ENCODE data around the gene TBC1D13.

Gene TBC1D13

DNA sequence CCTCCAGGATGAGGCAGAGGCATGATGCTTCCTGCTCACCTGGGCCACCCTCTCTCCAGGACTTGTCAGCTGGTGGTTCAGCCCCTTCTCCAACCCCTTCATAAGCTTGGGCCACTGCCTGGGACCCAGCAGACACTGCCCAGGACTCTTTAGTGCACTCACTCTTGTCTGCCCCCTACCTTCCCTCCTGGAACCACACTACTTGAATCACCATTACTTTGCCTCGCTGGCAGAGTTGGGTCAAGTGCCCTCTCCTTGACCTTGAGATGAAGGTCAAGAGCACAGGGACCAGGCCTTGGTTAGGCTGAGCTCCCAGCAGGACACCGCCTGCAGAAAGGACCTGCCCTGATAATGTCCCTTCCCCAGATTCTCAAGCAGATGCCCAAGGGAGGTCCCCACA, 22.8 kb downstream of the TBC1D13 start:
- no peak overlapping the region for H3K4me3 ChIP-seq (ENCODE audit: low read length)
- H3K9ac ChIP-seq (ENCODE audit: low read depth, low read length), result no peak overlapping the region
- no peaks in the 10 kb centered on the region for H3K27me3 ChIP-seq (ENCODE audit: control insufficient read depth, insufficient read depth, low read length)
- H3K36me3 ChIP-seq (ENCODE audit: insufficient read depth, low read length), result peaks cover 39% of the 10 kb centered on the region
- no peaks in the 10 kb centered on the region for H3K4me1 ChIP-seq (ENCODE audit: control insufficient read depth, insufficient read depth, low read length)
- no peaks in the 10 kb centered on the region for H3K9me3 ChIP-seq (replicated peaks; ENCODE audit: low read length)
- H3K4me2 ChIP-seq (ENCODE audit: low read length), result no peak overlapping the region

- Histone ChIP-seq H3K36me3 (ENCODE audit: insufficient read depth, low read length) (peaks cover 29% of the 10 kb centered on the region), H3K4me3 (ENCODE audit: low read length) (no peak overlapping the region), H3K4me1 (ENCODE audit: control insufficient read depth, insufficient read depth, low read length) (no peaks in the 10 kb centered on the region), H3K9ac (ENCODE audit: low read depth, low read length) (no peak overlapping the region), H3K9me3 (replicated peaks; ENCODE audit: low read length) (no peaks in the 10 kb centered on the region), H3K4me2 (ENCODE audit: low read length) (no peak overlapping the region), H3K27me3 (ENCODE audit: control insufficient read depth, insufficient read depth, low read length) (no peaks in the 10 kb centered on the region)
Observed at GRCh38 chr9:128810873-128811272, 23.8 kb downstream of the TBC1D13 start.

DNA sequence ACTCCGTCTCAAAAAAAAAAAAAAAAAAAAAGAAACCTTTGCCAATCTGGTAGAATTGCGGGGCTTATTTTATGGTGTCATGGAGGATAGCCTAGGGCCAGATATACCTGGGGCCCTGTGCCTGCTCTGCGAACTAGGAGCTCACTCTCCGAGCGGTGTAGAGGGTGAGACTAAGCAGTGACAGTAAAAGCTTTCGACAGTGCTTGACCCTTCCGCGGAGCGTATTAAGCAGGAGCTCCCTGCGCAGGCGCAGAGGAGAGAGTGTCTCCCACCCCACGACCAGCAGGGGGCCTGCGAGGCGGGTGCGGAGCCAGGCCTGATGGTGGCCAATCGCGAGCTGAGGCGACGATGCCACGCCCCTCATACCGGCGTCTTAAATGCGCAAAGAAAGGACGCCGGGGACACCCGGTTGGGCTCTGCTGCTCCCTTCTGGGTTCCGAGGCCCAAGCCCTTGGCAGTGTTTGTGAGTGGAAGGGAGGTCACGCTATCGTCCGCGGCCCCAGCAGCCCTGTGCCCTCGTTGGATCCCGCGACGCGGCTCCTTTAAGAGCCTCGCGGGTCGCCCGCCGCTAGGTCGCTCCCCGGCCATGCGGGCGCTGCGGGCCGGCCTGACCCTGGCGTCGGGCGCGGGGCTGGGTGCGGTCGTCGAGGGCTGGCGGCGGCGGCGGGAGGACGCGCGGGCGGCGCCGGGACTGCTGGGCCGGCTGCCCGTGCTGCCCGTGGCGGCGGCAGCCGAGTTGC, 31.2 kb downstream of the TBC1D13 start, which contains the start of gene ENDOG:
Gene ENDOG, plus strand, starts transcription at position 402 of the 740 bp plus-strand sequence. Its CDS starts 185 bp downstream, at position 587.
- Histone ChIP-seq H3K9ac (ENCODE audit: low read depth, low read length) (peak within 1 kb of the TSS; percentile 83), H3K4me3 (ENCODE audit: low read length) (peak within 1 kb of the TSS; percentile 84), H3K4me1 (ENCODE audit: control insufficient read depth, insufficient read depth, low read length) (peaks cover 10% of the 10 kb centered on the region), H3K27me3 (ENCODE audit: control insufficient read depth, insufficient read depth, low read length) (no peaks in the 10 kb centered on the region), H3K9me3 (replicated peaks; ENCODE audit: low read length) (no peaks in the 10 kb centered on the region), H3K4me2 (ENCODE audit: low read length) (peak within 1 kb of the TSS; percentile 97), H3K36me3 (ENCODE audit: insufficient read depth, low read length) (peaks cover 20% of the 10 kb centered on the region)

- peak overlapping the region; percentile 83 for H3K9ac ChIP-seq (ENCODE audit: low read depth, low read length)
Observed at GRCh38 chr9:128818839-128819715, 32.0 kb downstream of the TBC1D13 start.

DNA sequence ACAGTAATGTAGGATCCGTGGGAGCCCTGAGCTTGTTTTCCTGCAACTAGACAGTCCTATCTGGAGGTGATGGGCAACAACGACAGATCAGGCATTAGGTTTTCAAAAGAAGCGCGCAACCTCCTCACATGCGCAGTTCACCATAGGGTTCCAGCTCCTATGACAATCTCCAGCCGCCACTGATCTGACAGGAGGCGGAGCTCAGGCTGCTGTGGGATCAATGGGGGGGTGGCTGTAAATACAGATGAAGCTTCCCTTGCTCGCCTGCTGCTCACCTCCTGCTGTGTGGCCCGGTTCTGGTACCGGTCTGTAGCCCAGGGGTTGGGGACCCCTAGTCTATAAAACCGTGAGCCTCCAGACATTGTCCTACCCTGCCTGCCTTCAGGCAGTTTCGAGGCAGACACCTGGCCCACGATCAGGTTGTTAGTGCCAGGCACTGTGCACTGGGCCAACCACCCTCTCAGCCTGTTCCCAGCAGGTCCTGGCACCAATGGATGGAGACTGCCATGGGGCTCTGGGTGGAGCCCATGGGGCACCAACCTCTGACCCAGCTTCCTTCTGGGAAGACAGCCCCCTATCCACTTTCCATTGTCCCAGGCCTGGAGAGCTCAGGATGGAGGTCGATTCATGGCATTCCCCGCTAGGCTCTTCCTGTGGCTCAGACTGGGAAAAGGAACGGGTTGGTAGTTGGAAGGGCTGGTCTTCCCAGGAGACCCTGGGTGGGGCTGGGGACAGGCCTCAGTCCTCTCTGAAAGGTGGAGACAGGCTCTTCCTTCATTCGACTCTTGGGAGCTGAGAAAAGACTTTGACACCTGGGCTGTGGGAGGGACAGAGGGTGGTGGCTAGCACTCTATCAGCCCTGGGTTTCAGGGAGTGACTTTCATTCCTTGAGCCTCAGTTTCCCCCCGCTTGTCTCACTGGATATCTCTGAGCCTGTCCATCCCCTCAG, 32.9 kb downstream of the TBC1D13 start:
- Histone ChIP-seq H3K9ac (ENCODE audit: low read depth, low read length) (no peak overlapping the region), H3K4me3 (ENCODE audit: low read length) (peak overlapping the region; percentile 7), H3K4me2 (ENCODE audit: low read length) (peak overlapping the region; percentile 97), H3K36me3 (ENCODE audit: insufficient read depth, low read length) (peaks cover 28% of the 10 kb centered on the region), H3K27me3 (ENCODE audit: control insufficient read depth, insufficient read depth, low read length) (no peaks in the 10 kb centered on the region), H3K9me3 (replicated peaks; ENCODE audit: low read length) (no peaks in the 10 kb centered on the region), H3K4me1 (ENCODE audit: control insufficient read depth, insufficient read depth, low read length) (peaks cover 10% of the 10 kb centered on the region)

More at GRCh38 chr9:128818839-128819715, 32.0 kb downstream of the TBC1D13 start:
- H3K27me3 ChIP-seq (ENCODE audit: control insufficient read depth, insufficient read depth, low read length), result no peaks in the 10 kb centered on the region
- H3K9me3 ChIP-seq (replicated peaks; ENCODE audit: low read length), result no peaks in the 10 kb centered on the region
- peak overlapping the region; percentile 84 for H3K4me3 ChIP-seq (ENCODE audit: low read length)
- peaks cover 10% of the 10 kb centered on the region for H3K4me1 ChIP-seq (ENCODE audit: control insufficient read depth, insufficient read depth, low read length)
- peak overlapping the region; percentile 97 for H3K4me2 ChIP-seq (ENCODE audit: low read length)
- H3K36me3 ChIP-seq (ENCODE audit: insufficient read depth, low read length), result peaks cover 21% of the 10 kb centered on the region

DNA sequence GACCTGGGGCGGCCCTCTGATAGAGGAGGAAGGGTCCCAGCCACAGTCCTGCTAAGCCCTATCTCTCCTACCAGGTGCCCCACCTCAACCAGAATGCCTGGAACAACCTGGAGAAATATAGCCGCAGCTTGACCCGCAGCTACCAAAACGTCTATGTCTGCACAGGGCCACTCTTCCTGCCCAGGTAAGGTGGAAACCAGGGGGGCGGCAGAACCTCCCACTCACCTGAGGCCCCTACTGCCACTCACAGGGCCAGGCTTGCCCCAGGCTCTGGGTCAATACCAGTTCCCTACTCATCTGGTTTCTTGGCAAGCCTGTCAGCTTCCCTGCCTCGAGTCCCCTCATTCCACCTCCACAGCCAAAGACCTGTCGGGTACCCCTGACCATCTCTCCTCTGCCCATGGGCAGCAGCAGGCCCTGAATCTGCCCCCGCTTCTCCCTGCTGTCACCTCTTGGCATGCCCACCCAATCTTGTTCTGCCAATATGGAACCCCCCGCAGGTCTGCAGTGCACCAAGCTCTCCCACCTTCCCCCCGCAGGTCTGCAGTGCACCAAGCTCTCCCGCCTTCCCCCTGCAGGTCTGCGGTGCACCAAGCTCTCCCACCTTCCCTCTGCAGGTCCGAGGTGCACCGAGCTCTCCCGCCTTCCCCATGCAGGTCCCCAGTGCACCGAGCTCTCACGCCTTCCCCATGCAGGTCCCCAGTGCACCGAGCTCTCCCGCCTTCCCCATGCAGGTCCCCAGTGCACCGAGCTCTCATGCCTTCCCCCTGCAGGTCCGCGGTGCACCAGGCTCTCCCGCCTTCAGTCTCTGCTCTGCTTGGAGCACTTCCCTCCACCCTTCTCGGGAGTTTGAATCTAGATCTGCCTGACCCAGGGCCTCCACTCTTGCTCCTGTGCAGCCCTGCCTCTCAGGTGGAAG, 33.9 kb downstream of the TBC1D13 start:
- no peak overlapping the region for H3K4me2 ChIP-seq (ENCODE audit: low read length)
- peaks cover 37% of the 10 kb centered on the region for H3K36me3 ChIP-seq (ENCODE audit: insufficient read depth, low read length)
- no peak overlapping the region for H3K9ac ChIP-seq (ENCODE audit: low read depth, low read length)
- H3K9me3 ChIP-seq (replicated peaks; ENCODE audit: low read length), result no peaks in the 10 kb centered on the region
- peaks cover 10% of the 10 kb centered on the region for H3K4me1 ChIP-seq (ENCODE audit: control insufficient read depth, insufficient read depth, low read length)
- no peak overlapping the region for H3K4me3 ChIP-seq (ENCODE audit: low read length)
- no peaks in the 10 kb centered on the region for H3K27me3 ChIP-seq (ENCODE audit: control insufficient read depth, insufficient read depth, low read length)

DNA sequence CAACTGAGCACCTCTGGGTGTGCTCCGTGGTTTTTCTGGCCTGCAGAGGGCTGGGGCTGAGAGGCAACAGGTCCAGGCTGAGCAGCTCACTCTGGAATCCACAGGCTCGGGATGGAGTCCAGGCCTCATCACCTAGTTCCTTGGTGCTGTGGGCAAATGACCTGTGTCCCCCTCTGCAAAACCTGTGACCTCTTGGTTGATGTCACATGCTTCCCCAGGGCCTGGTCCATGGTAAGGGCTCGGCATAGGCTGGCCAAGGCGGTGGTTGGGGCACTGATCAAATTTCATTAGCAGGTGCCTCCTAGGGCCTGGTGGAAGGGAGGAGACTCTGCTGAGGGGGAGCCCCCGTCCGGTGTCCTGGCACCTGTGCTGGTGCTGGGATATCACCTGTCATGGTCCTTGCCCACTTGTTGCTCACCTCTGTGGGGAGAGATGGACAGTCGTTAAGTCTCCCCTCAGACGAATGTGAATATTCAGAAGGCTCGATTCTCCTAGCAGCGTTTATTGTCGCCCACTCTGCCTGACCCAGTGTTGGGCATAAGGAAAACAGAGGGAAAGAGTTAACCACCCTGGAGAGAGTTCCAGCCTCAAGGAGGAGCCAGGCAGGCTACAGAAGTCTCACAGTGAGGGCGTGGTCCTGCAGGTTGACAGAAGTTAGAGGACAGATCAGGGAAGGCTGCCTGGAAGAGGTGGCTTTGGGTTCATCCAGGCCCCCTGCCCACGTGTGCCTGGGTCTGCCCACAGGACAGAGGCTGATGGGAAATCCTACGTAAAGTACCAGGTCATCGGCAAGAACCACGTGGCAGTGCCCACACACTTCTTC, 34.7 kb downstream of the TBC1D13 start:
- H3K4me1 ChIP-seq (ENCODE audit: control insufficient read depth, insufficient read depth, low read length), result peaks cover 10% of the 10 kb centered on the region
- H3K4me3 ChIP-seq (ENCODE audit: low read length), result no peak overlapping the region
- no peaks in the 10 kb centered on the region for H3K9me3 ChIP-seq (replicated peaks; ENCODE audit: low read length)
- H3K4me2 ChIP-seq (ENCODE audit: low read length), result no peak overlapping the region
- no peaks in the 10 kb centered on the region for H3K27me3 ChIP-seq (ENCODE audit: control insufficient read depth, insufficient read depth, low read length)
- peaks cover 45% of the 10 kb centered on the region for H3K36me3 ChIP-seq (ENCODE audit: insufficient read depth, low read length)
- no peak overlapping the region for H3K9ac ChIP-seq (ENCODE audit: low read depth, low read length)

DNA sequence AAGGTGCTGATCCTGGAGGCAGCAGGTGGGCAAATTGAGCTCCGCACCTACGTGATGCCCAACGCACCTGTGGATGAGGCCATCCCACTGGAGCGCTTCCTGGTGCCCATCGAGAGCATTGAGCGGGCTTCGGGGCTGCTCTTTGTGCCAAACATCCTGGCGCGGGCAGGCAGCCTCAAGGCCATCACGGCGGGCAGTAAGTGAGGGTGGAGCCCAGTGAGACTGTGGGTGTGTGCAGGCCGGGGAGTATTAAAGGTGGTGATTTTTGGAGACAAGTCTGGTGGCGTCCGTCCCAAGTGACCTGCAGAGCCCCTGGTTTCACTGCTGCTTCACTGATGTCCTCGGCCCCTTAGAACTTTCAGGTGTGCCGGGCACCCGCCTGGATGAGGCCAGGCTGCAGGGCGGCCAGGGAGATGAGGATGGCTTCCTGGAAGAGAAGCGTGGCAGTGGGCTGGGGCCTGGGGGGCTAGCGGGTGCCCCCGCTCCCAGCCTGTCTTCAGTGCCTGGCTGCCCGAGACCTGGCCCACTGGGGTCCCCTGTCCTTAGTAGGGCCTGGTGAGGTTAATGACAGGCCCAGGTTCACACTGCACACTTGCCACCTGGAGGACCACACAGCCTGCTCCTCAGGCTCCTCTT, 35.5 kb downstream of the TBC1D13 start:
- H3K4me1 ChIP-seq (ENCODE audit: control insufficient read depth, insufficient read depth, low read length), result peaks cover 10% of the 10 kb centered on the region
- H3K9me3 ChIP-seq (replicated peaks; ENCODE audit: low read length), result no peaks in the 10 kb centered on the region
- H3K36me3 ChIP-seq (ENCODE audit: insufficient read depth, low read length), result peaks cover 52% of the 10 kb centered on the region
- H3K4me3 ChIP-seq (ENCODE audit: low read length), result no peak overlapping the region
- H3K4me2 ChIP-seq (ENCODE audit: low read length), result no peak overlapping the region
- H3K27me3 ChIP-seq (ENCODE audit: control insufficient read depth, insufficient read depth, low read length), result no peaks in the 10 kb centered on the region
- no peak overlapping the region for H3K9ac ChIP-seq (ENCODE audit: low read depth, low read length)

DNA sequence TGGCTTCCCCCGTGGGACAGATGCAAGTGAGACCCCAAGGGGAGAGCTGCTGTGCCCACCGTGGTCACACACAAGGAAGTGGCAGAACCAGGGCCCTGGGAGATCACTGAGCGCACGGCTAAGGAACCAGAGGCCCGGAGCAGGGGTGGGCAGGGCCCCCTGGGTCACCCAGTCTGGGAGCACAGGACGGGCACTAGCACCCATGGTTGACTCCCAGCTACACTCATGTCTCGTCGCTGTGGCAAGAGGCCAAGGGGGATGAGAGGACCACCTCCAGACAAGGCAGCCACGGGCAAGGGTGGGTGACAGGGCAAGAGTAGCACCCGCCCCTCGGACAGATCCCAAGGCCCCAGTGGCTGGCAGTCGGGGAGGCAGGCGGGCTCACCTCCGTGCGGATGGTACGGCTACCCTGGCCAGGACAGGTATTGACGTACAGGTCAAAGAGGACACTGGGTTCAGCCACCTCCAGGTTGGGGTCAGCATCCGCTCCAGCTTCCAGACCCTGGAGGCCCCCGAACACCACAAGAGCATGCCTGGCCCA, 36.4 kb downstream of the TBC1D13 start:
- Histone ChIP-seq H3K36me3 (ENCODE audit: insufficient read depth, low read length) (peaks cover 55% of the 10 kb centered on the region), H3K4me2 (ENCODE audit: low read length) (no peak overlapping the region), H3K4me3 (ENCODE audit: low read length) (no peak overlapping the region), H3K9ac (ENCODE audit: low read depth, low read length) (no peak overlapping the region), H3K27me3 (ENCODE audit: control insufficient read depth, insufficient read depth, low read length) (no peaks in the 10 kb centered on the region), H3K4me1 (ENCODE audit: control insufficient read depth, insufficient read depth, low read length) (peaks cover 11% of the 10 kb centered on the region), H3K9me3 (replicated peaks; ENCODE audit: low read length) (no peaks in the 10 kb centered on the region)
